Suppressor macrophage (primary cell): ENCODE data around the gene KRTAP5-4.
"Not testable (repeated sequence)": the region's sequence is repeated elsewhere in the genome, so short reads cannot be mapped to it uniquely, and the experiment has no call there.

Experiments used
- DNase-seq, 4 experiments: peaks; one replicate each; pipeline ENCODE4 v3.0.0-alpha.2; 2020 to 2022

Gene KRTAP5-4

GRCh38 chr11:1598816-1599215 is 23.1 kb downstream of the KRTAP5-4 start:
- DNase-seq = no peak

GRCh38 chr11:1598406-1598805 is 23.5 kb downstream of the KRTAP5-4 start:
- not testable (repeated sequence) for DNase-seq

- no peak for DNase-seq
These were observed 24.0 kb downstream of the KRTAP5-4 start, which contains the start of gene KRTAP5-2 for GRCh38 chr11:1597994-1598380. Gene KRTAP5-2, minus strand, starts transcription at chr11:1598294. Its CDS starts 44 bp downstream, at chr11:1598250.

- DNase-seq = no peak
These were observed 24.5 kb downstream of the KRTAP5-4 start for GRCh38 chr11:1597331-1597993.

- DNase-seq = not testable (repeated sequence)
These were observed 25.3 kb downstream of the KRTAP5-4 start for GRCh38 chr11:1596576-1597121.

- not testable (repeated sequence) for DNase-seq
These were observed 25.9 kb downstream of the KRTAP5-4 start for GRCh38 chr11:1595994-1596575.

GRCh38 chr11:1592628-1593027 is 29.3 kb downstream of the KRTAP5-4 start:
- DNase-seq = no peak

GRCh38 chr11:1589996-1590395 is 31.9 kb downstream of the KRTAP5-4 start:
- no peak for DNase-seq

GRCh38 chr11:1589191-1589963 is 32.6 kb downstream of the KRTAP5-4 start:
- DNase-seq = peak; percentile 69 to 89 (median 78)

- DNase-seq = no peak
These were observed 35.2 kb downstream of the KRTAP5-4 start for GRCh38 chr11:1586699-1587098.

- DNase-seq = not testable (repeated sequence)
These were observed 37.1 kb downstream of the KRTAP5-4 start, which contains the start of gene KRTAP5-1 for GRCh38 chr11:1584661-1585370. Gene KRTAP5-1, minus strand, starts transcription at chr11:1585283. Its CDS starts 34 bp downstream, at chr11:1585249.

GRCh38 chr11:1582909-1583308 is 39.0 kb downstream of the KRTAP5-4 start:
- DNase-seq = not testable (repeated sequence)

- DNase-seq = no peak
These were observed 40.0 kb downstream of the KRTAP5-4 start for GRCh38 chr11:1581976-1582375.

GRCh38 chr11:1576825-1577224 is 45.1 kb downstream of the KRTAP5-4 start:
- DNase-seq = no peak

GRCh38 chr11:1575756-1576155 is 46.2 kb downstream of the KRTAP5-4 start:
- not testable (repeated sequence) for DNase-seq

- DNase-seq = no peak
These were observed 47.0 kb downstream of the KRTAP5-4 start for GRCh38 chr11:1574933-1575242.

- DNase-seq = peak; percentile 47 to 73 (median 66)
These were observed 47.6 kb downstream of the KRTAP5-4 start for GRCh38 chr11:1574238-1574932.

- DNase-seq = no peak
These were observed 48.1 kb downstream of the KRTAP5-4 start for GRCh38 chr11:1573903-1574237.

GRCh38 chr11:1573077-1573902 is 48.6 kb downstream of the KRTAP5-4 start:
- DNase-seq = no peak

GRCh38 chr11:1572197-1573076 is 49.5 kb downstream of the KRTAP5-4 start, which contains the start of gene DUSP8:
Gene DUSP8, minus strand, starts transcription at chr11:1572271. Its CDS starts 6,445 bp downstream, at chr11:1565826.
- DNase-seq = peak; percentile 88 to 95 (median 92)
